HepG2 (cell line): ENCODE data around the gene GPR15LG. TPM values are rescaled to one million over a fixed set of nuclear protein-coding genes. Genes with fewer than 3 reads are reported as not detected.
"Not testable (repeated sequence)": the region's sequence is repeated elsewhere in the genome, so short reads cannot be mapped to it uniquely, and the experiment has no call there.

Experiments
- ATAC-seq: fragments of 200-7000 bp; cut with Tn5 transposase; 3 replicates; pipeline ENCODE4 v1.9.1; 2020; ENCODE audit warnings: mild to moderate bottlenecking, moderate library complexity
- BruUV-seq: library from RNA; stranded (reverse); fragments of 400-500 nt; replicated peaks from 2 replicates; lab custom pipeline; 2021; lab: Mats Ljungman, UMichigan
- CTCF ChIA-PET: fragments of 300-600 bp; formaldehyde crosslinking; extraction: SDS; loops from one replicate; lab custom pipeline; 2021; ENCODE audit warnings: low total read pairs, inconsistent platforms, low intra/inter-chr PET ratio; lab: Yijun Ruan, JAX
- POLR2A ChIA-PET: fragments of 350-600 bp; sonication (Branson Sonifier 250); formaldehyde crosslinking; loops from one replicate; lab custom pipeline; 2020; ENCODE audit warnings: antibody characterized with exemption, inconsistent platforms; lab: Yijun Ruan, JAX
- DNase-seq: peaks from one replicate; pipeline ENCODE4 v3.0.0-alpha.2; 2015; ENCODE audit warnings: low spot score
- FAIRE-seq: peaks from 3 replicates; lab custom pipeline; 2011; peaks lifted over from hg19 to GRCh38; lab: Jason Lieb, UNC
- H2AFZ ChIP-seq: one replicate; pipeline ENCODE4 v1.6.1; 2011; ENCODE audit warnings: low read length, inconsistent platforms
- H3K27ac ChIP-seq: fragments of 300-600 bp; 3 replicates; pipeline ENCODE4 v1.8.0; 2011; ENCODE audit warnings: mixed run types, mild to moderate bottlenecking, mixed read lengths, low read length, inconsistent platforms; ENCODE audit not compliant: insufficient read depth; ENCODE audit errors: extremely low read length
- H3K27me3 ChIP-seq, 2 experiments: fragments of 200-600 bp in 1 of 2; 2 replicates in 1 of 2; 3 replicates in 1 of 2; pipeline versions ENCODE4 v1.6.0 to v1.8.0; 2011; ENCODE audit warnings: low read length in 2 of 2, mild to moderate bottlenecking in 2 of 2, moderate library complexity in 2 of 2, inconsistent platforms in 1 of 2; ENCODE audit not compliant: insufficient read depth in 2 of 2, control insufficient read depth in 1 of 2
- H3K36me3 ChIP-seq, 2 experiments: fragments of 200-600 bp in 1 of 2; replicated peaks in 1 of 2; 2 replicates in 1 of 2; 3 replicates in 1 of 2; pipeline versions ENCODE4 v1.5.1 to v1.8.0; 2011; ENCODE audit warnings: low read length in 2 of 2, inconsistent platforms in 1 of 2; ENCODE audit not compliant: insufficient read depth in 2 of 2, control insufficient read depth in 1 of 2
- H3K4me1 ChIP-seq: 2 replicates; pipeline ENCODE4 v1.5.1; 2012; ENCODE audit warnings: low read length, inconsistent platforms; ENCODE audit not compliant: insufficient read depth
- H3K4me2 ChIP-seq: 2 replicates; pipeline ENCODE4 v1.6.0; 2011; ENCODE audit warnings: low read depth, low read length, inconsistent platforms
- H3K4me3 ChIP-seq, 3 experiments: fragments of 200-600 bp in 1 of 3; sonication (generic), shearing (Covaris generic) in 1 of 3; replicated peaks in 1 of 3; 2 replicates each; pipeline ENCODE4 v1.5.1; 2011 to 2016; ENCODE audit warnings: low read length in 3 of 3, inconsistent platforms in 2 of 3, low read depth in 2 of 3, mild to moderate bottlenecking in 2 of 3, control low read depth in 1 of 3, mixed read lengths in 1 of 3; ENCODE audit not compliant: insufficient read depth in 1 of 3
- H3K79me2 ChIP-seq: one replicate; pipeline ENCODE4 v1.6.1; 2011; ENCODE audit warnings: low read length, inconsistent platforms; ENCODE audit not compliant: insufficient read depth
- H3K9ac ChIP-seq: 2 replicates; pipeline ENCODE4 v1.6.0; 2011; ENCODE audit warnings: mild to moderate bottlenecking, low read depth, low read length, inconsistent platforms; ENCODE audit not compliant: insufficient read depth
- H3K9me3 ChIP-seq: 2 replicates; pipeline ENCODE4 v1.5.1; 2012; ENCODE audit warnings: mild to moderate bottlenecking, low read length
- H4K20me1 ChIP-seq: 2 replicates; pipeline ENCODE4 v1.6.0; 2011; ENCODE audit warnings: inconsistent platforms, mild to moderate bottlenecking, low read length, moderate library complexity; ENCODE audit not compliant: insufficient read depth
- ELF3 ChIP-seq: IDR thresholded peaks from 2 replicates; pipeline ENCODE4 v1.6.1; 2016; ENCODE audit warnings: missing genetic modification reagents, missing compliant biosample characterization
- ZNF687 ChIP-seq: sonication (generic); formaldehyde crosslinking; IDR thresholded peaks from 2 replicates; pipeline ENCODE4 v1.5.1; 2020; ENCODE audit warnings: mild to moderate bottlenecking, missing genetic modification reagents, moderate library complexity
- WGBS: methylation state at CpG from one replicate; pipeline ENCODE4 v1.1.6; 2017; ENCODE audit warnings: low lambda C conversion rate; 5-methylcytosine and 5-hydroxymethylcytosine counted together
- in situ Hi-C: cut with HindIII; loops from 2 replicates; pipeline ENCODE4 v1.10.0; 2017; ENCODE audit warnings: low pct_unique_long_range_greater_than_20kb; ENCODE audit not compliant: extremely low pct_ligation_motif_present
- intact Hi-C: fragments of 100-400 bp; cut with micrococcal nuclease; formaldehyde crosslinking; loops from one replicate; pipeline ENCODE4 v1.10.0; 2022; ENCODE audit not compliant: unreplicated experiment
- polyA plus RNA-seq, 8 experiments: library from polyadenylated mRNA; depleted of rRNA in 3 of 8; stranded (reverse) in 7 of 8; unstranded in 1 of 8; fragments of >200 nt; fragmentation: Illumina TruSeq in 4 of 8; extraction: Trizol in 4 of 8; gene quantifications; 2 replicates each; pipeline versions ENCODE4 v1.2.1 to v1.2.3, GENCODE V29; 2011 to 2016; ENCODE audit warnings: low read depth in 4 of 8, missing spikeins in 1 of 8, mixed read lengths in 1 of 8; ENCODE audit not compliant: insufficient read depth in 1 of 8
- total RNA-seq, 5 experiments: library from RNA; depleted of rRNA; stranded (reverse); fragments of >200 nt; fragmentation: Illumina TruSeq; extraction: Trizol; gene quantifications; 2 replicates each; pipeline ENCODE4 v1.2.3, GENCODE V29; 2016; ENCODE audit warnings: low read depth in 1 of 5

GPR15LG gene
- total and polyA plus RNA-seq, 2 of the 13 experiments (the other 11 are each of a cell fraction or from before 2014, with no cell fraction given), result not detected

GRCh38 chr10:84171700-84172466, 1.7 kb upstream of the GPR15LG start:
- ATAC-seq, in situ Hi-C loops, H4K20me1 ChIP-seq, intact Hi-C loops, H3K9me3 ChIP-seq, FAIRE-seq, H3K27me3 ChIP-seq, DNase-seq, BruUV-seq, H2AFZ ChIP-seq, H3K9ac ChIP-seq, POLR2A ChIA-PET, H3K36me3 ChIP-seq, CTCF ChIA-PET, H3K79me2 ChIP-seq, H3K27ac ChIP-seq: not testable (repeated sequence)
- TF ChIP-seq ELF3 (CRISPR knock-in tag) (0 out of 2 replicates have a peak, but pooled peaks have one; percentile 17), ZNF687 (CRISPR knock-in tag) (peak; percentile 20; the same call in 1 of the 2 replicates)
- WGBS, result 19% methylated on average over 12 of the region's 21 CpGs
- H3K4me1 ChIP-seq, result peaks cover 18% of the 10 kb centered on the region
- peak overlapping the region in 2 of 3 experiments; percentile 13 to 16; a peak in 2 of 6 replicates for H3K4me3 ChIP-seq
- peak overlapping the region; percentile 49; the same call in 1 of the 2 replicates for H3K4me2 ChIP-seq
